Neural progenitor cell (in vitro differentiated cells): ENCODE measurements around the gene ST6GALNAC2.
"Not testable (repeated sequence)": the region's sequence is repeated elsewhere in the genome, so short reads cannot be mapped to it uniquely, and the experiment has no call there.

ENCODE experiments used
- CTCF ChIP-seq: fragments of 200-600 bp; sonication (generic); IDR thresholded peaks from 2 replicates; pipeline ENCODE4 v1.5.1; 2017; ENCODE audit warnings: antibody characterized with exemption, mild to moderate bottlenecking
- EZH2 ChIP-seq: fragments of 200-600 bp; sonication (generic); IDR thresholded peaks from 2 replicates; pipeline ENCODE4 v1.6.1; 2017; ENCODE audit warnings: antibody characterized with exemption, mild to moderate bottlenecking, moderate library complexity
- EZH2phosphoT487 ChIP-seq: fragments of 200-600 bp; sonication (generic); IDR thresholded peaks from 2 replicates; pipeline ENCODE4 v1.6.1; 2017; ENCODE audit warnings: antibody characterized with exemption

- not testable (repeated sequence) for TF ChIP-seq CTCF, EZH2phosphoT487, EZH2
These were observed 25.6 kb upstream of the ST6GALNAC2 start for GRCh38 chr17:76611080-76611749.
